ENCODE measurements around the gene SPSB3. TPM values are rescaled to one million over a fixed set of nuclear protein-coding genes. Genes with fewer than 3 reads are reported as not detected.

SPSB3 gene
- total and polyA plus RNA-seq, 9 of the 15 experiments (the other 6 are each of a cell fraction or from before 2014, with no cell fraction given) = 0.39 to 37.4 (median 7.1) TPM

- Histone ChIP-seq H3K4me1 (replicated peaks in 1 of 2; ENCODE audit: control insufficient read depth in 2 of 2, insufficient read depth in 2 of 2, low read length in 2 of 2) (peaks cover 20 to 97% of the 10 kb centered on the region in 2 experiments; a peak in 4 of 5 replicates), H3K9me3 (replicated peaks; ENCODE audit: control insufficient read depth, insufficient read depth, low read depth, low read length) (no peaks in the 10 kb centered on the region), H3K4me2 (ENCODE audit: insufficient read depth, low read length) (peak within 1 kb of the TSS; percentile 98), H3K27ac (ENCODE audit: extremely low read depth, low read depth, low read length) (peak within 1 kb of the TSS; percentile 96), H3K36me3 (ENCODE audit: control insufficient read depth, insufficient read depth, low read length) (peaks cover 69% of the 10 kb centered on the region; the same call in 2 of the 3 replicates), H3K4me3 (peak within 1 kb of the TSS; percentile 96), H3K79me2 (ENCODE audit: control insufficient read depth, insufficient read depth, low read length) (peaks cover 51% of the 10 kb centered on the region), H4K20me1 (replicated peaks; ENCODE audit: control insufficient read depth, insufficient read depth, low read length) (peaks cover 8% of the 10 kb centered on the region; the same call in 1 of the 2 replicates), H2AFZ (ENCODE audit: low read depth, low read length) (peak within 1 kb of the TSS; percentile 81), H3K9ac (ENCODE audit: insufficient read depth in 1 of 2, low read depth in 2 of 2, low read length in 2 of 2) (peak within 1 kb of the TSS; percentile 93 to 95), H3K27me3 (ENCODE audit: control insufficient read depth in 2 of 2, insufficient read depth in 2 of 2, low read length in 2 of 2) (no peaks in the 10 kb centered on the region), H3K9me1 (ENCODE audit: control insufficient read depth, insufficient read depth, low read length) (peaks cover 2% of the 10 kb centered on the region)
- intact Hi-C loops (cut with micrococcal nuclease) = no loop called here
- DNase-seq (ENCODE audit: extremely low read depth in 1 of 4, low spot score in 3 of 4) (peak; percentile 76 to 93 (median 82)), FAIRE-seq (peak; percentile 80), ATAC-seq (peak; percentile 75)
- ChIA-PET POLR2A (interaction anchor here (0.6 to 4.3 kb wide), 10 partner anchors 7 to 394 kb away, joined by 3 to 35 read pairs (median 4); partner anchors contain the start of genes FAHD1, HAGH, MSRB1 and NUBP2), CTCF (ENCODE audit: low intra/inter-chr PET ratio) (interaction anchor here (0.5 to 2.6 kb wide), 5 partner anchors 40 to 1095 kb away, joined by 3 to 8 read pairs (median 3); partner anchors contain the start of gene MAPK8IP3)
- WGBS (ENCODE audit: insufficient coverage, low coverage, missing lambda C conversion rate) = 2% methylated on average over 50 of the region's 108 CpGs
- in situ Hi-C loops (cut with MboI) = no loop called here
- TSS peak; percentile 35 for BruUV-seq (replicated peaks)
- no peak for TF ChIP-seq ATF1 (CRISPR knock-in tag; IDR thresholded peaks at IDR 0.05)
- peak; percentile 67 for TF ChIP-seq ATF1 (tag; IDR thresholded peaks at IDR 0.05)
- peak; percentile 53 for TF ChIP-seq U2AF1 (optimal IDR thresholded peaks at IDR 0.05; ENCODE audit: low read depth, low read length)
- peak; percentile 81; the same call in 1 of the 2 replicates for TF ChIP-seq E2F4 (CRISPR knock-in tag; IDR thresholded peaks at IDR 0.05; ENCODE audit: low read depth)
- 0 out of 2 replicates have a peak, but pooled peaks have one; percentile 16 for TF ChIP-seq MBD2 (IDR thresholded peaks at IDR 0.05; ENCODE audit: borderline replicate concordance, low read depth)
- 0 out of 2 replicates have a peak, but pooled peaks have one; percentile 31 for TF ChIP-seq ZNF232 (CRISPR knock-in tag; IDR thresholded peaks at IDR 0.05)
- TF ChIP-seq MYC (IDR thresholded peaks at IDR 0.05; ENCODE audit: low read depth, low read length) = peak; percentile 89
- no peak; the same call in 1 of the 2 replicates for TF ChIP-seq MYC (CRISPR knock-in tag; IDR thresholded peaks at IDR 0.05; ENCODE audit: borderline replicate concordance, low read depth)
- TF ChIP-seq RFX1 (IDR thresholded peaks at IDR 0.05) = no peak
- peak; percentile 84 for TF ChIP-seq DIDO1 (tag; IDR thresholded peaks at IDR 0.05; ENCODE audit: low read depth)
- TF ChIP-seq MAX (CRISPR knock-in tag; IDR thresholded peaks at IDR 0.05) = peak; percentile 90
- peak; percentile 97 to 100 (median 99) for TF ChIP-seq ZBTB11 (CRISPR knock-in tag; IDR thresholded peaks at IDR 0.05)
- TF ChIP-seq ZNF253 (CRISPR knock-in tag; conservative IDR thresholded peaks at IDR 0.05) = no peak
- no peak for TF ChIP-seq ZSCAN32 (CRISPR knock-in tag; IDR thresholded peaks at IDR 0.05)
- TF ChIP-seq SMC3 (conservative IDR thresholded peaks at IDR 0.05; ENCODE audit: insufficient read depth, low read depth, low read length) = peak; percentile 67
- TF ChIP-seq RFX5 (IDR thresholded peaks at IDR 0.05; ENCODE audit: low read depth, low read length) = no peak
- TF ChIP-seq NRF1 (conservative IDR thresholded peaks at IDR 0.05 in 1 of 2, IDR thresholded peaks at IDR 0.05 in 1 of 2) = peak; percentile 70 to 73
Measured at GRCh38 chr16:1772908-1773702, 9.3 kb downstream of the SPSB3 start, which contains the start of gene MRPS34. Gene MRPS34 (minus strand): TSS chr16:1773134. CDS start chr16:1773119, 15 bp downstream.

All from K562 (cell line).